HG03439 (cell line): ENCODE results near the gene CLDN5.

ENCODE experiments used
- ATAC-seq: cut with Tn5 transposase; IDR thresholded peaks from one replicate; pipeline ENCODE4 v1.9.1; 2021; ENCODE audit warnings: mild to moderate bottlenecking, moderate library complexity; ENCODE audit not compliant: unreplicated experiment

CLDN5 gene

DNA sequence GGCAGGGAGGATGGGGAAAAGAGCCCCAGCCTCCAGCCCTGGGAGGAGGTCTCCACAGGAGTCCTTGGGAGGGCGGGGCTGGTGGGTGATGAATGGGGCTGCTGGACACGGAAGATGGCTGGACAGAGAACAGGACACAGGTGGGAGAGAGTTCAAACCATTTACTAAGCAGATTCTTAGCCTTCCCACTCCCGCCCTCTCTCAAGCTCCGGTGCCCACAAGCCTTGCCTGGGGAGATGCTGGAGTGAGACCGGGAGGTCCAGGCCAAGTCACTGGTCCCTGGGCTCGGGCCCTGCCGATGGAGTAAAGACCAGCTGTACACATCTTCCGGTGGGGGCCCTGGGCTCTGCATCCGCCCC is 1.4 kb downstream of the CLDN5 start:
- no peak for ATAC-seq

DNA sequence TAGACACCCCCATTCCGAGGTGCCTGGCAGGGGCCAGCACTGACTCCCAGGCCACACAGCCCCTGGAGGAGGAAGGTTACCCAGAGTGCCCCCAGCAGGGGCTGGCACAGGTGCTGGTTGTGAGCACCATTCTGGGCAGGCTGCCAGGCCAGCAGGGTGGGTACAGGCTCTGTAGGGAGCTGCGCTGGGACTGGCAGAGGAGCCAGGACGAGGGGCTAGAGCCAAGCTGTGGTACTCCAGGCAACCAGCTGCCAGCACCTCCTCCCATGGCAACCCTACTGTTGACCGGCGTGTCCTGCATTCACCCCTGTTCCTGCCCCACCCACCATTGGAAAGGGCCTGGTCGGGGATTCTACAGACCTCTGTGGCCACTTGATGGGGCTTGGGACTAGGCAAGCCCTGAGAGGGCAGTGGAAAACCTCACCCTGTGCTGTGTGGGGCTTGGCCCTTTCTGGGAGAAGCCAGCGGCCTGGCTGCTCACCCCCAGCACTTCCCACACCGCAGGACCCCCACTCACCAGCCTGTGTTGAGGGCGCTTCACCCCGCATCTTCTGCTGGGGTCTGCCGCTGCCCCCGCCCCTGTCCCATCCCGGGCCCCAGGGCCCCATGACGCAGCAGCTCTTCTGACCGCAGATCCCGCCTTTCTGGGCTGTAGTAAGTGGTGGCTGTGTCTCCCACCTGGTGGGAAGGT is 1.9 kb downstream of the CLDN5 start:
- ATAC-seq, result no peak

DNA sequence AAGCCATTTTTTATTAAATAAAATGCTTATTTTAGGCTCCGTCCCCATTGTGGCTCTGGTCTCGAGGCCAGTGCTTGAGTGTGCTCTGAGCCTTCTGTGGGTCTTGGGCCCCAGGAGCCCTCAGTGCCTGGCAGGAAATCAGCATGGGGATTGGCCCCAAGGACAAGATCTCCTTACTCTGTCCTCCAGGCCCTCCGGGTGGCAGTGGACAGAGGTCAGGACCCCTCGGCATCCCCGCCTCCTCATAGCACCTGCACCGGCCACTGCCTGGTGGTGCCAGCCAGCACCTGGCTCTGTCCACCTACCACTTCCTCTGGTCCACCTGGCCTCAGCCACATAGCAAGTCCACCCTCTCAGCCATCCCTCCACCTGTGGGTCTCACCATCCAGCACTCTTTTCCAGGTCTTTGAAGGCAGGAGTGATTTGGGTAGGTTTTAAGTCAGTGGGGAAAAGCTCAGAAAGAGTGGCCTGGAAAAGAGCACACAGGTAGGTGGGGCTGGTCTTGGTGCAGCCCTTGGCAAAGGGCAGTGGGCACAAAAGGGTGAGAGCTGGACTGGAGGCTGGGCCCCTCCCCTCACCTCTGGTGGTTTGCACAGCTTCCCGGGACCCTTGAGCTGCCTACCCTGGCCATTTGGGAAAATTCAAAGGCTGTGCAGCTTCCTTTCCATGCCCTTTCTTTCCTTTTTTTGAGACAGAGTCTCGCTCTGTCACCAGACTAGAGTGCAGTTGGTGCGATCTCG is 3.5 kb downstream of the CLDN5 start:
- no peak for ATAC-seq

DNA sequence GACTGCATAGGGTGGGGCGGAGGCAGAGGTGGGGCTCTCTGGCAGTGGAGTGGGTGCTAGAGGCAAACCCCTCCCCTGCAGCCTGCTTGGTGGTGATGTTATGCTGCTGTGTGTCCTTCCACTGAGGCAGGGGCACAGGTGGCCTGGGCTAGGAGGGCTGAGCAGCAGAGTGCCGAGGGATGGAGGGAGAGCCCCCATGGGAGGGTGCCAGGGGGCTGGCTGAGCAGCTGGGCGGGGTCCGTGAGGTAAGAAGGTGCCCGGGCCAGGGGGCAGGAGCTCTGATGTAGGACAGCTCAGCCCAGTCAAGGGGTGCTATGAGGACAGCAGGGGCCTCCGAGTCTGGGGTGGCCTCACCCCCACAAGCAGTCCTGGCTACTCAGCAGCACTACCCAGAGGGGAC is 4.2 kb downstream of the CLDN5 start:
- no peak for ATAC-seq

DNA sequence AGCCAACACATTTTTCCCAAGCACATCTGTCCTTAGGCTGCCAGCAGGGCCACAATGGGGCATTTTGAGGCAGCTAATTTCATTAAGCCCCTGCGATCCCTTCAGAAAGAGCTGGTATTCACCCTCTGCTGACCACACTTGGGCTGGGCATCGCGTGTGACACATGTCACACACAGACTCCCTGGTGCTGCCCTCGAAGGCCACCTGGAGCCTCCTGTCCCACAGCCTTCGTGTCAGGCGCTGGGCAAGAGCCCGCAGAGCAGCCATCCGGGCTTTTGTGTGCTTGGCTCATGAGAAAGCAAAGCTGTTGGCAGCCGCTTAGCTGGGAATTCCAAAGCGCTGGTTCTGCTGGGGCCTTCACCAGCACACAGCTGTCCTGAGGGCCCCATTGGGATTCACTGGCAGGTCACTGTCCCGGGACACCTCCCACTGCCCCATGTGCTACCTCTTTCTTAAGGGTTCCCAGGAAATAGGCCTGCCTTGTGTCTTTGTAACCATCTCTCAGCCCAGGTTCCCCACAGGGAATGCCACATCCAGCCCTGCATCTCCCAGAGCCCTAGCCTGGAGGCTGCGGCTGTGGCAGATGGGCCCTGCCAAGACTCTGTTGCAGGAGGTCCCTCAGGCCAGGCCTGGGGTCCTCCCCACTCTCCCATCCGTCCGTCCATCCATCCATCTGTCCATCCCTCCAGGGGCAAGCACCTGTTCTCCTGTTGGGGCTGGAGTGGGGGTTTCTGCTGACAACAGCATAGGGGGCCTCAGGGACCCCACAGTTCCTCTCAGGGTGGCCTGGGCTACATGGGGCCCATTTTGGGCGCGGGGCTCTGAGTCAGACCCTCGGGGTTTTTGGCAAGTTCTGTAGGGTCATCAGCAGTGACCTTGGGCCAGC is 4.9 kb downstream of the CLDN5 start:
- ATAC-seq, result no peak

DNA sequence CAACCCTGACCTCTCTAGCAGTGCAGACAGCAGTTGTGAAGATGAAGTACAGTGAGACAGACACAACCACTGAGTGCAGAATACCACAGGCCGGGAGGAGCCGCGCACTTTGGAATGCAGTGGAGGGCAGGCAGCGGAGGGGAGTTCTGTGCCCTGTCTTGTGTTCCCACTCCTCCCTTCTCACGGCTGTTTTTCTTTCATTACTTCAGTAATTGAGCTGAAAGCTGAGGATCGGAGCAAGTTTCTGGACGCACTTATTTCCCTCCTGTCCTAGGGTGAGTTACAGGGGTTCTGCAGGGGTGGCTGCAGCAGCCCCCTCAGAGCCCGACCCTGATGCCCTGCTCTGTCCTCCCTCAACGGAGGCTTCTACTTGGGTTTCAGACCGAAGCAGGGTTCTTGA is 5.6 kb downstream of the CLDN5 start:
- ATAC-seq, result no peak

DNA sequence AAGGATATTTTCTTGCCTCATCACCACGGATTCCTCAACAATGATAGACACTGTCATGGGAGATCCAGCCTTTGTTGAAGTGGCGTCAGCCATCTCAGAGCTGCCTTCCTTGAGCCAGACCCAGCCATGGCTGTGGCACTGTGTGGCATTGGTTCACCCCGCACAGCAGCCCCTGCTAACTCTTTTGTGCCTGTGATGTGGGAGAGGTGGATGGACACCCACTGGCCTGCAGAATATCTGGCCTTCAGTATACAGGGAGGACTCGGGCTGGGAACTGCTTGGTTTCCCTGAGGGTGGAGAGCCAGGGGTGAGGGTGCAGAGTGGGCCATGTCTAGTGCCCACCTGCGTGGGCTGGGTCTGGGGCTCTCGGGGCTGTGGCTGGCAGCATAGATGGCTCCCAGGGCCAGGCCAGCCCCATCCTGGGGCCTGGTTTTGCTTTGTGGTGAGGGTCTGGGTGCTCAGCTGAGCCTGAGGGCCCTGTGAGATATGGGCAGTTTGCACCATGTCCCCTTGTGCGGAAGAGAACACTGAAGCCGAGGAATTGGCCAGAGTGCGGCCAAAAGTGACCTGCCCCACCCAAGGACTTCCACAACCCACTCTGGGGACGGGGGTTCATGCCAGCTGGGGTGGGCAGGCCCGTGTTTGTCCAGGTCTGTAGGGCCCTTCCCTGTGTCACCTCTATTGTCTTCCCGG is 6.1 kb downstream of the CLDN5 start:
- ATAC-seq, result no peak

DNA sequence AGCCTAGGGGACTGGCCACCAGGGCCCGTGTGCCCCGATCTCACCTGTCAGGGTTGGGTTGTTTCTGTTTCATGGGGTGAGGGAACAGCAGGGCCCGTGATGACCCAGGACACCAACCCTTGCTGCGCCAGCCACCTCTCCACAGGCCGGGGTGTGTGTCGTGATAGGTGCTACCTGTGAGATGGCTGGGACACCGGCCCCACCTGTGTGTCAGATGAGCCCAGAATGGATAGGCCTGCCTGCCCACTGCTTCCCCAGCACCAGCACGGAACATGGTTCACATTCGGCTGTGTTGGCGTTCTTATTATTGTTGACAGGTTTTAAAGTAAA is 7.1 kb downstream of the CLDN5 start:
- no peak for ATAC-seq

DNA sequence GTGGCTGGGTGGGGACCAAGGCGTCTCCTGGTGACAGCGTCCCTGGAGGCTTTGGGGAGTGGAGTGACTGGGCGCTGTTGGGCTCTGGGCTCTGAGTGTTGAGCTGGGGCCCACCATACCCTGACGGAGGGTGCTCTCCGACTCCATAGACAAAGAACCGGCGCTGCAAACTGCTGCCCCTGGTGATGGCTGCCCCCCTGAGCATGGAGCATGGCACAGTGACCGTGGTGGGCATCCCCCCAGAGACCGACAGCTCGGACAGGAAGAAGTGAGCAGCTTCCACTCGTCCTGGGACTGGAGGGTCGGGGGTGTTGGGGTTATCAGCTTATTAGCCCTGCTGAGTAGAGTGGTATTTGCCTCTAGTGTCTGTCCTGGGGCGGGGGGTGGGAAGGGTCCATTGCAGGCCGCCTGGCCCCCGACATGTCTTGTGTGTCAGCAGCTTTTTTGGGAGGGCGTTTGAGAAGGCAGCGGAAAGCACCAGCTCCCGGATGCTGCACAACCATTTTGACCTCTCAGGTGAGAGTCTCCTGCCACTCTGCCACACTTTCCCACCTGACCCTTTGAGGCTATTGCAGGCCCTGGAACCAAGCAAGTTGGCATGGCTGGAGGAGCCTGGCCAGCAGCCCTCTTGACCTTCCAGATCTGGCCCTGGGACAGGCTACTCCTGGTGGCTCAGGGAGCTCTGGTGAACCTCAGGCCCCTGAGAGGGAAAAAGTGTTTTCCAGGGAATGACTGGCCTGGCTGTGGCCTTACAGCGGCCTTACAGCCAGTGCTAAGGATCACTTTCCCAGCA is 7.6 kb downstream of the CLDN5 start:
- ATAC-seq, result no peak

DNA sequence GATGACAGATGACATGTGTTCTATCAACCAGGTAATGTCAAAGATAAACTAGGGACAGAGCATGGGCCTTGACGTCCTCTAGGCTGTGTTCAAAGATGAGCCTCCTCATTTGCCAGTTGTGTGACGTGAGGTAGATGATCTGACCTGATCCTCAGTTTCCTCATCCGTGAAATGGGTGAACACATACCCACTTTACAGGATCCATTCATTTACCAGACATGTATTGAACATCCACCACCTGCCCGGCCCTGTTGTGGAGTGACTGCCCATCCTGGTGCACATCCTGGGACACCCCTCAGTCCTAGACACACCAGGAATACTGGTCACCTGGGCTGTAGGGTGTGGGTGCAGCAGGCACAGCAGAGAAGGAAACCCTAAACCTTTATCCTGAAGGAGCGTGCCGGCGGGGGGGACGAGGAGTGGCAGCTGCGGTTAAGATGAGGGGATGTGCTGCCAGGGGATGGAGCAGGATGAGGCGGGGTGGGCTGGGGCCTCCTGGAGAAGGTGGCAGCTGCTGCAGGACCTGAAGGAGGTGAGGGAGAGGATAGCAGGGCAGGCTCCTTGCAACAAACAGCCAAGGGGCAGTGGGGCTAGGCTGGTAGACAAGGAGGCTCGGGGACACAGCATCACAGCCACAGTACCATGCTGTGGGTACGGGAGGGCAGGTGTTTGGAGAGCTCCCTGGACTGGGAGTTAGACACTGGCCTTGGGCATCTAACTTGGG is 8.4 kb downstream of the CLDN5 start:
- no peak for ATAC-seq

DNA sequence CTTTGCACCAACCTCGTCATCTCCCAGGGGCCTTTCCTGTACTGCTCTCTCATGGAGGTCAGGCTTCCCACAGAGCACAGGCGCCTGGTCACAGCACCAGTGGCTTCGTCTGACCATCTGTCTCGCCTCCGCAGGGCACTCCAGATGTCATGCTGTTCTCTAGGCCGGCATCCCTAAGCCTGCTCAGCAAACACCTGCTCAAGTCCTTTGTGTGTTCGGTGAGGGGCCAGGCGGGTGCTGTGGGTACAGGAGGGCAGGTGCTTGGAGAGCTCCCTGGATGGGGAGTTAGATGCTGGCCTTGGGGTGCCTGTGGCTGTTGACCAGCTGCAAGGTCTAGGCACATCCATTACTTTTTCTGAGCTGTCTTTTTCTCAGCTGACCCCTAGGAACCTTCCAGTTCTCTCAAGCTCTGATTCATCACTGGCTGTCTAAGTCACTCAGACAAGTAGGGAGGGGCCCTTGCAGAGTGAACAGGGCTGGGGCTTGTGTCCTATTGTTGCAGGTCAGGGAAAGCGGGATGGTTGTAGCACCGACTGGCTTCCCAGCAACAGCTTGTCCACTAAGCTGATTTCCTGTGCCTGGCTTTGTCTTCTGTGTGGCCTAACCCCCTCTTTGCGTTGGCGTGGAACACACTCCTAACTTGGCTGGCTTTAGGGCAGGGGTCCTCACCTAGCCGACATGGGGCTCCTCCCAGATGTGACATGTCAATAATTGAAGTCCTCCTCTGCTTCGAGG is 9.2 kb downstream of the CLDN5 start:
- ATAC-seq, result no peak

DNA sequence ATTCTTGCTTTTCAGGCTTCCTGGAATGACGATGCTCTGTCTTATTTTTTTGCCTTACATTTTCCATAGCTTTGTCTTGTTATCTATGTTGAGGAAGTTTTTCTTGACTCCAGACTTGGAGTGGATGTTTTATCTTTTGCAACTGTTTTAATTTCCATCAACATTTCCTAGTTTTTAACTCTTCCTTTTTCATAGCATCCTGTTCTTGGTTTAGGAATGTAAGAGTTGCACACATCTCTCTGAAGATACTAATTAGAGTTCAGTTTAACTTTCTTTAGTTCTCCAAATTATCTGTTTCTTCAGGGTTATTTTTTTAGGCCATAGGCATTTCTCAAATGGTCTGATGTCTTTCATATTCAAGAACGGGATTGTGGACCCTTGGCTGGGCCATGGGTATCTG is 10.4 kb downstream of the CLDN5 start:
- ATAC-seq, result no peak

DNA sequence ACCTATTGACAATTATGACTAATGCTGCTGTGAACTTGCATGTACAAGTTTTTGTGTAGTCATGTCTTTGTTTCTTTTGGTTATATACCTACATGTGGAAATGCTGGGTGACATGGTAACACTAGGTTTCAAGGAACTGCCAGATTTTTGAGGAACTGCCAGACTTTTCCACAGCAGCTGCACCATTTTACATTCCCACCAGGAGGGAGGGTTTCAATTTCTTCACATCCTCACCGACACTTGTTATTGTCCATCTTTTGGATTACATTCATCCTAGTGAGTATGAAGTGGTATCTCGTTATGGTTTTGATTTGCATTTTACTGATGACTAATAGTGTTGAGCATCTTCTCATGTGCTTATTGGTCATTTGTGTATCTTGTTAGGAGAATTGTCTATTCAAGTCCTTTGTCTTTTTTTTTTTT is 13.3 kb downstream of the CLDN5 start:
- ATAC-seq, result no peak

DNA sequence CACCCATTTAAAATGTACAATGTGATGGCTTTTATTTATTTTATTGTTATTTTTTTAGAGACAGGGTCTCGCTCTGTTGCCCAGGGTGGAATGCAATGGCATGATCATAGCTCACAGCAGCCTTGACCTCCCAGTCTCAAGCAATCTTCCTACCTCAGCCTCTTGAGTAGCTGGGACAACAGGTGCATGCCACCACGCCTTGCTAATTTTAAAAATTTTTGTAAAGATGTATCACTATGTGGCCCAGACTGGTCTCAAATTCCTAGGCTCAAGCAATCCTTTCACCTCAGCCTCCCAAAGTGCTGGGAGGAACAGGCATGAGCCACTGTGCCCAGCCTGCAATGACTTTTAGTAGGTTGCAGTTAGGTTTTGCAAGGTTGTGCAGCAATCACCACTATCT is 14.3 kb downstream of the CLDN5 start:
- no peak for ATAC-seq

DNA sequence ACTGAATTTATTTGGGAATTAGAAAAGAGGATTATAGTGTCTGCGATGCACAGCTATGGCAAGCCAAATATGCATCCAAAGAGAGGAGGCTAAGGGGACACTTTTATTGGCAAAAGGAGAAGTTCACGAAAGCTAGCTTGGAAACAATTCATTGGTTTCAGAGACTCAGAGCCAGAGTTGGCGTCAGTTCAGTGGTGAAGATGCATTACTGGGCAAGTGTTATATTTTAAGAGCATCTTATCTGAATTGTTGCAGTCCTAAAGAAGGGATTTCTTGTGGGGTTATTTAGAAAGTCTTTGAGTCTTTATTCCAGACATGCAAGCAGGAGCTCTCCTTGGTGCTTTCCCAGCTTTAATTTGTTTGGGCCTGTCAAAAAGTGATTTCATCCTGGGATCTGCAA is 15.0 kb downstream of the CLDN5 start:
- ATAC-seq, result no peak

DNA sequence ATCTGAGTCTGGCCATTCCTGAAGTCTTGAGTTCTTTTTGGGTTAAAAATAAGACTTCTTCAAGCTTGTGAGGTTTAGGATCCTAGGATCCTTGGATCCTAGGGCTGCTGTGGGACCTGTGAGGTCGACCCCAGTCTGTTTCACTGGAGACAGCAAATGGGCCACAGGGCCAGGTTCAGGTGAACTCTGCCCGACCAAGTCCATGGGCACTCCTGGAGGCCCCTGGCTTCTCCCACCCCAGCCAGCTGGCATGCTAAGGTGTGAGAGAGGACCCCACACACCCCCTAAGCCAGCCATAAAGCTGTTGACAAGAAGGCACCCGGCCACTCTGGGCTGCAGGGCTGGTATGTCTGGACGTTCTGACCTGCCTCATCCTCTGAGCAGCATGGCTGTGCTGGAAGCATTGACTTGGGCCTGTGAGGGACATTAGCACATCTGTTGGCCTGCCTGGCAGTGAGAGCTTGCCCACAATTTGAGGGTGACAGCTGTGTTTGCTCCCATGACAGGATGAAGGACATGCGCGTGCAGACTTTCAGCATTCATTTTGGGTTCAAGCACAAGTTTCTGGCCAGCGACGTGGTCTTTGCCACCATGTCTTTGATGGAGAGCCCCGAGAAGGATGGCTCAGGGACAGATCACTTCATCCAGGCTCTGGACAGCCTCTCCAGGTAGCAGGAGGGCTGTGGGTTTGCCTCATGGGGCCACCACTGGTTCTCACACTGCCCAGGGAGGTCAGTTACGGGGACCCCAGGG is 16.0 kb downstream of the CLDN5 start:
- ATAC-seq, result no peak

DNA sequence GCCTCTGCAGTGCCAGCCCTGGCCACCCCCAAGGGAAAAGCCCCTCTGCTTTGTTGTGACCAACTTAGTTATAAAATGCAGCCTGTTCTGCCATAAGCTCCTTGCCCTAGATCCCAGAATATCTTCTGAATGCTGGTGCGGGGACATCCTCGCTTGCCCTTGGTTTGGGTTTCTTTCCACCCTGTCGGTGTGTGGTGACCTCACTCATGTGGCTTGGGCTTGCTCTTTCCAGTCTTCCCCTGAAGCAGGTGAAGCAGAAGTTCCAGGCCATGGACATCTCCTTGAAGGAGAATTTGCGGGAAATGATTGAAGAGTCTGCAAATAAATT is 16.7 kb downstream of the CLDN5 start:
- no peak for ATAC-seq

DNA sequence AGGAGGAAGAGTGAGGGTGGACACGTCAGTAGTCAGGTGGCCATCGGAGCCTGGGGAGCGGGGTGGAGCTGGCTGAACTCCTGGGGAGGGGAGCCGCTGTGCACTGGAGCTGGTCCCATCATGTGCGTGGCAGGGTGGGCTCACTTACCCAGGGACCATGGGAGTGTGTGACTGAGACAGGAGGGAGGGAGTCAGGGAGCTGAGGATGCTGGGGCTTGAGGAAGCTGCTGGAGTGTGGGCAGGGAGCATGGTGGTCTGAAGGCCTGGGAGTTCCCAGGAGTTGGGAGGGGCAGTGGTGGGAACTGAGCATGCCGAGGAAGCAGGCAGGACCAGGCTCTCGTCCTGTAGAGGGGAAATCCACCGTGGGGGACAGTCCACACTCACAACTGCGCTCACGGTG is 18.0 kb downstream of the CLDN5 start:
- no peak for ATAC-seq

DNA sequence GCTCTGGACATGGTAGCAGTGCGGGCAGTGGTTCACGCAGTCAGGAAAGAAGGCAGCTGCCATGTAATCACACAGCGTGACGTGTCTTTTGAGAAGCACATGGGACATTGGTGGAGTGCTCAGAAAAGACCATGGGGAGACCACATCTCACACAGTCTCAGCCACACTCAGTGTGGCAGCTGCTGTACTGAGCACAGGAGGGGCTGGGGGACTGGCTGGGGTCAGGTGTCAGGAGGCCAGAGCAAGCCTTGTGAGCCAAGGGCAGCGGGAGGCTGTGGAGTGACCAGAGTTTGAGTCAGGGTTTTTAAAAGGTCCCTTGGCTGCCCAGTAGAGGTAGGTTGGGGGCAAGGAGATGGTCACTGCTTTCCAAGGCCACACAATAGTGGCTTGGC is 18.5 kb downstream of the CLDN5 start:
- ATAC-seq, result no peak
